Spleen (tissue), 11 donors: ENCODE results near the gene NUDT8. TPM values are rescaled to one million over a fixed set of nuclear protein-coding genes. Genes with fewer than 3 reads are reported as not detected.
A peak's percentile ranks its signal among the peaks of the same experiment; 100 is the strongest.
"Not testable (repeated sequence)": the region's sequence is repeated elsewhere in the genome, so short reads cannot be mapped to it uniquely, and the experiment has no call there.

Experiments
- DNase-seq: peaks from one replicate; pipeline ENCODE4 v3.0.0-alpha.2; 2020
- H3K27ac ChIP-seq, 8 donors: fragments of 200-600 bp; sonication (generic) in 7 of 8; 1 replicate in 4 of 8; 2 replicates in 4 of 8; pipeline versions ENCODE4 v1.5.0 to v1.8.0; 2016 to 2021; ENCODE audit warnings: inconsistent platforms in 4 of 8, mild to moderate bottlenecking in 4 of 8, moderate library complexity in 1 of 8
- H3K27me3 ChIP-seq, 7 donors: fragments of 200-600 bp; sonication (generic) in 6 of 7; replicated peaks in 1 of 7; 1 replicate in 4 of 7; 2 replicates in 3 of 7; pipeline versions ENCODE4 v1.5.0 to v1.8.0; 2016 to 2021; ENCODE audit warnings: inconsistent platforms in 3 of 7, mild to moderate bottlenecking in 1 of 7
- H3K36me3 ChIP-seq, 6 donors: fragments of 200-600 bp; sonication (generic) in 5 of 6; 1 replicate in 4 of 6; 2 replicates in 2 of 6; pipeline versions ENCODE4 v1.5.0 to v1.8.0; 2016 to 2021; ENCODE audit warnings: inconsistent platforms in 2 of 6
- H3K4me1 ChIP-seq, 6 donors: fragments of 200-600 bp; sonication (generic) in 5 of 6; 1 replicate in 3 of 6; 2 replicates in 3 of 6; pipeline versions ENCODE4 v1.5.0 to v1.8.0; 2016 to 2021; ENCODE audit warnings: inconsistent platforms in 3 of 6
- H3K4me3 ChIP-seq, 8 donors: fragments of 200-600 bp; sonication (generic) in 7 of 8; 1 replicate in 4 of 8; 2 replicates in 4 of 8; pipeline versions ENCODE4 v1.5.0 to v1.8.0; 2016 to 2021; ENCODE audit warnings: inconsistent platforms in 4 of 8, mild to moderate bottlenecking in 4 of 8, moderate library complexity in 2 of 8
- H3K9me3 ChIP-seq, 8 donors: fragments of 200-600 bp; sonication (generic) in 7 of 8; 1 replicate in 4 of 8; 2 replicates in 4 of 8; pipeline versions ENCODE4 v1.5.0 to v1.8.0; 2016 to 2021; ENCODE audit warnings: inconsistent platforms in 4 of 8
- POLR2A ChIP-seq, 3 donors: fragments of 450-650 bp; IDR thresholded peaks; one replicate each; pipeline ENCODE4 v1.5.1; 2017; ENCODE audit warnings: antibody characterized with exemption in 3 of 3, mild to moderate bottlenecking in 1 of 3
- POLR2AphosphoS5 ChIP-seq, 3 donors: sonication (generic); formaldehyde crosslinking; IDR thresholded peaks; one replicate each; pipeline ENCODE4 v1.5.1; 2017; ENCODE audit warnings: antibody characterized with exemption in 3 of 3
- WGBS, 5 donors: extraction: QIAGEN DNeasy Blood & Tissue Kit in 3 of 5; methylation state at CpG; one replicate each; pipeline versions ENCODE4 v1.1.5 to v1.1.7; 2013 to 2018; 5-methylcytosine and 5-hydroxymethylcytosine counted together
- intact Hi-C: fragments of 100-400 bp; cut with DNase I; formaldehyde crosslinking; loops from one replicate; pipeline ENCODE4 v1.15.0; 2023; ENCODE audit warnings: low total_unique reads
- polyA plus RNA-seq, 3 donors: library from polyadenylated mRNA; stranded (reverse); fragments of 200-250 nt; gene quantifications; one replicate each; pipeline ENCODE4 v1.2.1, GENCODE V29; 2013
- total RNA-seq, 7 donors: library from RNA; depleted of rRNA in 3 of 7; stranded (reverse); fragments of >200 nt in 3 of 7; fragmentation: NEBNext Ultra II Directional in 4 of 7; extraction: Animal tissue kit (Norgen Biotek cat#: 25700) in 4 of 7; gene quantifications; one replicate each; pipeline versions ENCODE4 v1.1.0 to v1.2.1, GENCODE V29; 2016 to 2021
- TF ChIP-seq, protein P1 (sequence below), 11 experiments: fragments of 200-600 bp in 7 of 11; fragments of 450-650 bp in 4 of 11; sonication (generic) in 4 of 11; IDR thresholded peaks in 8 of 11; conservative IDR thresholded peaks in 3 of 11; 1 replicate in 7 of 11; 2 replicates in 4 of 11; pipeline versions ENCODE4 v1.4.0 to v1.8.0; 2016 to 2021; ENCODE audit warnings: antibody characterized with exemption in 11 of 11, inconsistent platforms in 4 of 11, mild to moderate bottlenecking in 1 of 11
- donor health status: healthy with polysubstance abuse.
- donor health status: DM: no; HTN: no; CAD: no; lungs with moderate emphysema.
- donor health status: DM: no; HTN: no; CAD: no.
- donor health status: Bipolar disorder and iron deficiency.
- donor health status: healthy.
- donor health status: DM: no; HTN: no; CAD: no.
- donor health status: DM: yes; HTN: yes; CAD: no.

The NUDT8 gene
- total and polyA plus RNA-seq, 10 donors = 2.7 to 9.2 (median 5.9) TPM

DNA sequence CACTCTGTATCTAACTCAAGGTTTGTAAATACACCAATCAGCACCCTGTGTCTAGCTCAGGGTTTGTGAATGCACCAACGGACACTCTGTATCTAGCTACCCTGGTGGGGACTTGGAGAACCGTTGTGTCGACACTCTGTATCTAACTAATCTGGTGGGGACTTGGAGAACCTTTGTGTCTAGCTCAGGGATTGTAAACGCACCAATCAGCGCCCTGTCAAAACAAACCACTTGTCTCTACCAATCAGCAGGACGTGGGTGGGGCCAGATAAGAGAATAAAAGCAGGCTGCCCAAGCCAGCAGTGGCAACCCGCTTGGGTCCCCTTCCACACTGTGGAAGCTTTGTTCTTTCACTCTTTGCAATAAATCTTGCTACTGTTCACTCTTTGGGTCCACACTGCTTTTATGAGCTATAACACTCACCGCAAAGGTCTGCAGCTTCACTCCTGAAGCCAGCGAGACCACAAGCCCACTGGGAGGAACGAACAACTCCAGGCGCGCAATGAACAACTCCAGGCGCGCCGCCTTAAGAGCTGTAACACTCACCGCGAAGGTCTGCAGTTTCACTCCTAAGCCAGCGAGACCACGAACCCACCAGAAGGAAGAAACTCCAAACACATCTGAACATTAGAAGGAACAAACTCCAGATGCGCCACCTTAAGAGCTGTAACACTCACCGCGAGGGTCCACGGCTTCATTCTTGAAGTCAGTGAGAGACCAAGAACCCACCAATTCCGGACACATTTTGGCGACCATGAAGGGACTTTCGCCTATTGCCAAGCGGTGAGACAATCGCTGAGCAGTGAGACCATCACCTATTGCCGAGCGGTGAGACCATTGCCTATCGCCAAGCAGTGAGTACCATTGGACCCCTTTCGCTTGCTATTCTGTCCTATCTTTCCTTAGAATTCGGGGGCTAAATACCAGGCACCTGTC lies 9.8 kb downstream of the NUDT8 start:
- WGBS, 5 donors = 78 to 91% (median 85%) methylated on average over 30 to 33 of the region's 33 CpGs
- peaks cover 0 to 19% (median 13%) of the 10 kb centered on the region in 6 donors for H3K4me1 ChIP-seq
- H3K27ac ChIP-seq, intact Hi-C loops, DNase-seq, H3K36me3 ChIP-seq, H3K4me3 ChIP-seq, H3K9me3 ChIP-seq: not testable (repeated sequence)
- peaks cover 0 to 21% (median 0%) of the 10 kb centered on the region in 7 donors for H3K27me3 ChIP-seq

DNA sequence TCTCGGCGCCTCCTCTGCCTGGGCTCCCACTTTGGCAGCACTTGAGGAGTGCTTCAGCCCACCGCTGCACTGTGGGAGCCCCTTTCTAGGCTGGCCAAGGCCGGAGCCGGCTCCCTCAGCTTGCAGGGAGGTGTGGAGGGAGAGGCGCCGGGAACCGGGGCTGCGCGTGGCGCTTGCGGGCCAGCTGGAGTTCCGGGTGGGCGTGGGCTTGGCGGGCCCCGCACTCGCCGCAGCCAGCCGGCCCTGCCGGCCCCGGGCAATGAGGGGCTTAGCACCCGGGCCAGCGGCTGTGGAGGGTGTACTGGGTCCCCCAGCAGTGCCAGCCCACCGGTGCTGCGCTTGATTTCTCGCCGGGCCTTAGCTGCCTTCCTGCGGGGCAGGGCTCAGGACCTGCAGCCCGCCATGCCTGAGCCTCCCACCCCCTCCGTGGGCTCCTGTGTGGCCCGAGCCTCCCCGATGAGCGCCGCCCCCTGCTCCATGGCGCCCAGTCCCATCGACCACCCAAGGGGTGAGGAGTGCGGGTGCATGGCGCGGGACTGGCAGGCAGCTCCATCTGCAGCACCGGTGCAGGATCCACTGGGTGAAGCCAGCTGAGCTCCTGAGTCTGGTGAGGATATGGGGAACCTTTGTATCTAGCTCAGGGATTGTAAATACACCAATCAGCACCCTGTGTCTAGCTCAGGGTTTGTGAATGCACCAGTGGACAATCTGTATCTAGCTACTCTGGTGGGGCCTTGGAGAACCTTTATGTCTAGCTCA lies 10.7 kb downstream of the NUDT8 start:
- H3K27ac ChIP-seq, H3K4me3 ChIP-seq, H3K36me3 ChIP-seq, H3K9me3 ChIP-seq, intact Hi-C loops, DNase-seq: not testable (repeated sequence)
- Histone ChIP-seq H3K4me1 (peaks cover 6 to 28% (median 21%) of the 10 kb centered on the region in 6 donors), H3K27me3 (peaks cover 0 to 23% (median 0%) of the 10 kb centered on the region in 7 donors)
- WGBS, 5 donors = 90 to 95% (median 92%) methylated on average over 21 to 40 of the region's 40 CpGs

DNA sequence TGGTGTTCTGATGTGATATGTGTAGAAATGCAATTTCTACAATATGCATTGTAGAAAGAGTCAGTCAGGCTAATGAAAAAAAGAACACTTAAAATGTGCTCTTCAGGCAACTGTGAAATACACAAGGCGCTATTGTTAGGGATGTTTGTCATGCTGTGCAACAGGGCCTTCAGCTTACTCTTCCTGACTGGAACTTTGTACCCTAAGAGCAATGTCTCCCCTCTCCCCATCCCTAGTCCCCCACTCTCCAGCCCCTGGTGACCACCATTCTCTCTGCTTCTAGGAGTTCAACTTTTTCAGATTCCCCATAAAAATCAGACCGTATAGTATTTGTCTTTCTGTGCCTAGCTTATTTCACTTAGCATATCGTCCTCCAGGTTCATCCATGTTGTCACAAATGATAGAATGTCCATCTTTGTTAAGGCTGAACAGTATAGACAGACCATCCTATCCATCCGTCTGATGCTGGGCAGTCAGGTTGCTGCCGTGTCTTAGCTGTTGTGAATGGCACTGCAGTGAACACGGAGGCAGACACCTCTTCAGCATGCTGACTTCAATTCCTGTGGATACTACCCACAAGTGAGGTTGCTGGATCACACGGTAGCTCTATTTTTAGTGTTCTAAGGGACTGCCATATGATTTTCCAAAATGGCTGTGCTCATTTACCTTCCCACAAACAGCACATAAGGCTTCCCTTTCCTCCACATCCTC lies 12.3 kb downstream of the NUDT8 start:
- Histone ChIP-seq H3K4me1 (peaks cover 9 to 45% (median 32%) of the 10 kb centered on the region in 6 donors), H3K27me3 (peaks cover 0 to 23% (median 0%) of the 10 kb centered on the region in 7 donors), H3K27ac (no peak overlapping the region), H3K36me3 (peaks cover 0 to 10% (median 7%) of the 10 kb centered on the region in 6 donors), H3K4me3 (no peak overlapping the region), H3K9me3 (no peaks in the 10 kb centered on the region)
- no peak for DNase-seq
- TF ChIP-seq POLR2AphosphoS5 (IDR thresholded peaks at IDR 0.05) (no peak), POLR2A (IDR thresholded peaks at IDR 0.05) (no peak)
- TF ChIP-seq, protein P1, sequence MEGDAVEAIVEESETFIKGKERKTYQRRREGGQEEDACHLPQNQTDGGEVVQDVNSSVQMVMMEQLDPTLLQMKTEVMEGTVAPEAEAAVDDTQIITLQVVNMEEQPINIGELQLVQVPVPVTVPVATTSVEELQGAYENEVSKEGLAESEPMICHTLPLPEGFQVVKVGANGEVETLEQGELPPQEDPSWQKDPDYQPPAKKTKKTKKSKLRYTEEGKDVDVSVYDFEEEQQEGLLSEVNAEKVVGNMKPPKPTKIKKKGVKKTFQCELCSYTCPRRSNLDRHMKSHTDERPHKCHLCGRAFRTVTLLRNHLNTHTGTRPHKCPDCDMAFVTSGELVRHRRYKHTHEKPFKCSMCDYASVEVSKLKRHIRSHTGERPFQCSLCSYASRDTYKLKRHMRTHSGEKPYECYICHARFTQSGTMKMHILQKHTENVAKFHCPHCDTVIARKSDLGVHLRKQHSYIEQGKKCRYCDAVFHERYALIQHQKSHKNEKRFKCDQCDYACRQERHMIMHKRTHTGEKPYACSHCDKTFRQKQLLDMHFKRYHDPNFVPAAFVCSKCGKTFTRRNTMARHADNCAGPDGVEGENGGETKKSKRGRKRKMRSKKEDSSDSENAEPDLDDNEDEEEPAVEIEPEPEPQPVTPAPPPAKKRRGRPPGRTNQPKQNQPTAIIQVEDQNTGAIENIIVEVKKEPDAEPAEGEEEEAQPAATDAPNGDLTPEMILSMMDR (IDR thresholded peaks at IDR 0.05 in 8 of 11, conservative IDR thresholded peaks at IDR 0.05 in 3 of 11) = no peak
- 72 to 84% (median 77%) methylated on average over 7 of the region's 7 CpGs for WGBS, 5 donors
- intact Hi-C loops = no loop called here

DNA sequence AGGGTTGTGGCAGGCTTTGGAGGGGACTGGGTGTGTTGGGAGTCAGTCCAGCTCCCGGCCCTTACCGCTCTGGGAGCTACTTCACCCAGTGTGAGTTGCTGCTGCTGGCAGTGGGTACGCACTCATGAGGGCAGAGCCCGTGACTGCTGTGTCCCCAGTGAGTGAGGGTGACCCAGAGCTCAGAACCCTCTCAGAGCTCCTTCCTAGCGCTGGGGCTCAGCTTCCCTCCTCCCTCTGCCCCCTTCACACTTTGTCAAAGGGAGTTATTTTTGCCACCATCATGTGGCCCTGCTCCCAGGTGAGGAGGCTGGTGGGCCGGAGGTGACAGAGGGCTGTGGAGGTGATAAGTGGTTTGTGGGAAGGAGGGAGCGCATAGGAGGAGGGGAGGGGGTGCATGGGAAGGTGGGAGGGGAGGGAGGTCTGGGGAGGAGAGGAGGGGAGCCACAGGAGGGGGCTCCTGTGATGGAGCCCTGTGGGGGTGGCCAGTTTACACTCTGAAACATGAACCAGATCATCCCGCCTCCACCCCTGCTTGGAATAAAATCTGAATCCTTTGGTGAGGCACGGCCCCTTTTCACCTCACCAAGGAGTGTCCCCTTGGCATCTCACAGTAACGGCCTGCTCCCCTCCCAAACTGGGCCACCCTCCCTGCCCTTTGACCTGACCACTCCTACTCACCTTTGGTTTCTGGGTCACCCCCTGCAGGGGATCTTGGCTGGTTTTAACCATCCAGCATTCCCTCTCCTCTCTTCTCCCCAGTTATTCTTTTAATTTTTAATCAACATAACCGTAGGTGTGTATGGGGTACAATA lies 13.1 kb downstream of the NUDT8 start:
- WGBS, 5 donors = 56 to 59% (median 59%) methylated on average over 10 to 11 of the region's 11 CpGs
- Histone ChIP-seq H3K36me3 (peaks cover 0 to 18% (median 14%) of the 10 kb centered on the region in 6 donors), H3K9me3 (no peaks in the 10 kb centered on the region), H3K4me1 (peaks cover 9 to 46% (median 32%) of the 10 kb centered on the region in 6 donors), H3K27ac (peak overlapping the region in 2 of 8 donors; percentile 91 to 98), H3K4me3 (peak overlapping the region in 1 of 8 donors; percentile 0), H3K27me3 (peaks cover 0 to 23% (median 0%) of the 10 kb centered on the region in 7 donors)
- no peak for DNase-seq
- intact Hi-C loops = no loop called here
- TF ChIP-seq POLR2AphosphoS5 (IDR thresholded peaks at IDR 0.05) = no peak
- TF ChIP-seq, protein P1 (IDR thresholded peaks at IDR 0.05 in 8 of 11, conservative IDR thresholded peaks at IDR 0.05 in 3 of 11) = no peak
- no peak for TF ChIP-seq POLR2A (IDR thresholded peaks at IDR 0.05)
